ENCODE results near the gene PDZD8.

PDZD8 gene

DNA sequence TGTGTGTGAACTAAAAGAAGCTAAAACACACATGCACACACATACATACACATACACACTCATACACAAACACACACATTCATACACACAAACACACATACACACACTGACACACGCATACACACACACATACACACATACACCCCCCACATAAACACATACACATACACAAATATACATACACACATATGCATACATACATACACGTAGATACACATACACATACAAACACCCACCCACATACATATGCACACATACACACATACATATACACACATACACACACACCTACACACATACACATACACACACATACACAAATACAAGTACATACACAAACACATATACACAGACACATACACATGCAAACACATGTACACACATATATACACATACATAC is 106.3 kb downstream of the PDZD8 start:
- H3K36me3 ChIP-seq (ENCODE audit: control insufficient read depth in 2 of 2, insufficient read depth in 2 of 2, low read length in 2 of 2) = no peaks in the 10 kb centered on the region
- H3K4me3 ChIP-seq (ENCODE audit: low read length in 2 of 2) = no peak overlapping the region
- no peaks in the 10 kb centered on the region for H3K4me1 ChIP-seq (ENCODE audit: control insufficient read depth, insufficient read depth, low read length)
- no peak overlapping the region for H3K9ac ChIP-seq (ENCODE audit: low read length in 2 of 2)
- H3K27ac ChIP-seq (ENCODE audit: low read length) = no peak overlapping the region
- H3K9me3 ChIP-seq (ENCODE audit: control insufficient read depth in 2 of 2, low read length in 2 of 2) = no peaks in the 10 kb centered on the region
- no peaks in the 10 kb centered on the region for H3K27me3 ChIP-seq (ENCODE audit: control insufficient read depth in 1 of 2, insufficient read depth in 2 of 2, low read length in 2 of 2)

DNA sequence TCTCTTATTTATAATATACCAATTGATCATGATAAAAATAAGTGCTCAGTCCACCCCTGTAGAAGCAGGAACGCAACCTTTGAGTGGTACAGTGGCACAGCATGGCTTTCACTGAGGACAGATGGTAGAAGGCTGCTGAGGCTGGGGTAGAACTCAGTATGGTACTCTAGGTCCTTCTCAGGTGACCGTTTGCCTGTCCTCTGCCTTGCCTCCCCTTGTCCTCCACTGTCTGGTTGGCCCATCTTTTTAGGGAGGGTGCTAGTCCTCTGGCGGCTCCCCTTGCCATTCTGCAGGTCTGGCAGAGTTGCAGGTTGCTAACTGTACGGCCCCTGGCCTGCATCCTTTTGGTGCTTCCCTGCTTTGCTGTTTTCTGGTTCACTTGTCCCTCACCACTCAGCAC is 107.0 kb downstream of the PDZD8 start:
- H3K4me1 ChIP-seq (ENCODE audit: control insufficient read depth, insufficient read depth, low read length) = no peaks in the 10 kb centered on the region
- H3K4me3 ChIP-seq (ENCODE audit: low read length in 2 of 2) = no peak overlapping the region
- H3K9ac ChIP-seq (ENCODE audit: low read length in 2 of 2) = no peak overlapping the region
- no peak overlapping the region for H3K27ac ChIP-seq (ENCODE audit: low read length)
- no peaks in the 10 kb centered on the region for H3K36me3 ChIP-seq (ENCODE audit: control insufficient read depth in 2 of 2, insufficient read depth in 2 of 2, low read length in 2 of 2)
- H3K27me3 ChIP-seq (ENCODE audit: control insufficient read depth in 1 of 2, insufficient read depth in 2 of 2, low read length in 2 of 2) = no peaks in the 10 kb centered on the region
- H3K9me3 ChIP-seq (ENCODE audit: control insufficient read depth in 2 of 2, low read length in 2 of 2) = no peaks in the 10 kb centered on the region

DNA sequence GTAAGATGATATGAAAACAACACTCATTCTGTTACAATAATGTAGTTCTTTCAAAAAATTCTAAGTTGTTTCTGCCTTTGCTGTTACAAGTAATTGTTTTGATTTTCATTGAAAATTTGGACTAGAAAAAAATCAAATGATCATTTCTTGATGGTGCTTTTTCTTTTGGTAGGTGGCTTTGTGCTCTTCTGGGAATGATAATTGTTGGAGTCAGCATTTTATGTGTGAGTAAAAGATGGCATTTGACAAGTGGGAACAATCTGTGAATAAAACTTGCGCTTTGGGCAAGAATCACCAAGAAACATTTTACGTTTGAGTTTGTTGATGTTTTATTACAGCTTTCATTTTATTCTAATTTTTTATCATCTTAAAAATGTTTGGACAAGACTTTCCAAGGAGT is 108.4 kb downstream of the PDZD8 start:
- Histone ChIP-seq H3K27ac (ENCODE audit: low read length) (no peak overlapping the region), H3K9me3 (ENCODE audit: control insufficient read depth in 2 of 2, low read length in 2 of 2) (no peaks in the 10 kb centered on the region), H3K4me3 (ENCODE audit: low read length in 2 of 2) (no peak overlapping the region), H3K27me3 (ENCODE audit: control insufficient read depth in 1 of 2, insufficient read depth in 2 of 2, low read length in 2 of 2) (peaks cover 3 to 4% of the 10 kb centered on the region in 2 donors), H3K9ac (ENCODE audit: low read length in 2 of 2) (no peak overlapping the region), H3K36me3 (ENCODE audit: control insufficient read depth in 2 of 2, insufficient read depth in 2 of 2, low read length in 2 of 2) (no peaks in the 10 kb centered on the region), H3K4me1 (ENCODE audit: control insufficient read depth, insufficient read depth, low read length) (no peaks in the 10 kb centered on the region)

DNA sequence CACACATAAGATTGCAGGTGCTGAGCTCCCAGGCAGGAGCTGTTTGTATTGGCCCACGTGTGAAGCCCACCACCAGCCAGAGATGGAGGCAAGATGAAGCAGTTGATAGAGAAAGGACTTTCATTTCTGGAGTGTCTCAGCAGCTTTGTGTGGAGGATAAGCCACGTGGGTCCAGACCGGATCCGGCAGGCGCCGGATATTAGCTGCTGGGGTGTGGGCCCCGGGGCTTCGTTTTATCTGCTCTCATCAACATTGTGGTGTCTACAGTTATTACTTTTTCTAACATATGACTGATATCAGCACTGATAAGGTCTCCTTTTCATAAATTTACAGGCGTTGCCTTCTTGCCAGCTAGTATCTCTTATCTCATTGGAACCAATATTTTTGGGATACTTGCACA is 108.8 kb downstream of the PDZD8 start:
- Histone ChIP-seq H3K9ac (ENCODE audit: low read length in 2 of 2) (no peak overlapping the region), H3K9me3 (ENCODE audit: control insufficient read depth in 2 of 2, low read length in 2 of 2) (no peaks in the 10 kb centered on the region), H3K27ac (ENCODE audit: low read length) (no peak overlapping the region)

DNA sequence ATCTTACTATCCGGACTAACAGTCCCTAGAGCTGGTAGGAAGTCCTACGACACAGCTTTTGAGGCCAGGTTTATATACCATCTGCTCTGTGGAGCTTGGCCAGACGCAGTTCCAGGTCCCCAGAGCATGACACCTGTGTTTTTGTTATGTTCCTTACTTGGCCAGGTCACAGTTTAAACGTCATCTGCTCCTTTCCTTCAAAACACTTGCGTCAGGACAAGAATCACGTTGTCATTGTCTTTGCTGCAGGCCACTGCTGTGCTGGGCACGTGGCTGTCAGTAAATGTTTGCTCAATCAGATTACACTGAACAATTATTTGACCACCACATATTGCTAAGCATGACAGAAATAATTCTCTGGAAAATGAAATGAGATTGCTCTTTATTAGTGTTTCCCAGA is 110.5 kb downstream of the PDZD8 start:
- no peak overlapping the region for H3K4me3 ChIP-seq (ENCODE audit: low read length in 2 of 2)
- H3K27ac ChIP-seq (ENCODE audit: low read length) = no peak overlapping the region
- no peak overlapping the region for H3K9ac ChIP-seq (ENCODE audit: low read length in 2 of 2)
- H3K9me3 ChIP-seq (ENCODE audit: control insufficient read depth in 2 of 2, low read length in 2 of 2) = no peaks in the 10 kb centered on the region
- H3K36me3 ChIP-seq (ENCODE audit: control insufficient read depth in 2 of 2, insufficient read depth in 2 of 2, low read length in 2 of 2) = no peaks in the 10 kb centered on the region
- peaks cover 9 to 15% of the 10 kb centered on the region in 2 donors for H3K27me3 ChIP-seq (ENCODE audit: control insufficient read depth in 1 of 2, insufficient read depth in 2 of 2, low read length in 2 of 2)
- no peaks in the 10 kb centered on the region for H3K4me1 ChIP-seq (ENCODE audit: control insufficient read depth, insufficient read depth, low read length)

More for the DNA sequence above, 108.8 kb downstream of the PDZD8 start:
- Histone ChIP-seq H3K27me3 (ENCODE audit: control insufficient read depth in 1 of 2, insufficient read depth in 2 of 2, low read length in 2 of 2) (peaks cover 5 to 7% of the 10 kb centered on the region in 2 donors), H3K4me3 (ENCODE audit: low read length in 2 of 2) (no peak overlapping the region), H3K4me1 (ENCODE audit: control insufficient read depth, insufficient read depth, low read length) (no peaks in the 10 kb centered on the region), H3K36me3 (ENCODE audit: control insufficient read depth in 2 of 2, insufficient read depth in 2 of 2, low read length in 2 of 2) (no peaks in the 10 kb centered on the region)

DNA sequence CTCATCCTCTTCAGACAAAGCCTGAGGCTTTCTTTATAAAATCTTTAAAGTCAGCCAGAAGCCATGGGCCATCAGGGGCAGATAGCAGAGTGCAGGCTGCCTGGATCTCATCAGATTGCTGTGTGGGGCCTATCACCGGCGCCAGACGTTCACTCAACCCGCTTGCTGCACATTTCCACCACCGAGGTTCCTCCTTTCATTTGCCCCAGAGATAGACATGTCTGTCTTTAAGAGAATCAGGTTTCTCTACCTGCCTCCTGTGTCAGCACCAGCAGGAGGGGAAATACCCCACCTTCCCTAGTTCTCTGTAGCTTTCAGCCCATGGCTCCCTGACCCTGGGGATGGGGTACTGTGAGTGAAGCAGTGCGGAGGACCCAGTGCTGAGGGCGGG is 112.3 kb downstream of the PDZD8 start:
- Histone ChIP-seq H3K27ac (ENCODE audit: low read length) (no peak overlapping the region), H3K27me3 (ENCODE audit: control insufficient read depth in 1 of 2, insufficient read depth in 2 of 2, low read length in 2 of 2) (peaks cover 9 to 15% of the 10 kb centered on the region in 2 donors), H3K4me3 (ENCODE audit: low read length in 2 of 2) (no peak overlapping the region), H3K36me3 (ENCODE audit: control insufficient read depth in 2 of 2, insufficient read depth in 2 of 2, low read length in 2 of 2) (no peaks in the 10 kb centered on the region), H3K9me3 (ENCODE audit: control insufficient read depth in 2 of 2, low read length in 2 of 2) (no peaks in the 10 kb centered on the region), H3K4me1 (ENCODE audit: control insufficient read depth, insufficient read depth, low read length) (no peaks in the 10 kb centered on the region), H3K9ac (ENCODE audit: low read length in 2 of 2) (no peak overlapping the region)

DNA sequence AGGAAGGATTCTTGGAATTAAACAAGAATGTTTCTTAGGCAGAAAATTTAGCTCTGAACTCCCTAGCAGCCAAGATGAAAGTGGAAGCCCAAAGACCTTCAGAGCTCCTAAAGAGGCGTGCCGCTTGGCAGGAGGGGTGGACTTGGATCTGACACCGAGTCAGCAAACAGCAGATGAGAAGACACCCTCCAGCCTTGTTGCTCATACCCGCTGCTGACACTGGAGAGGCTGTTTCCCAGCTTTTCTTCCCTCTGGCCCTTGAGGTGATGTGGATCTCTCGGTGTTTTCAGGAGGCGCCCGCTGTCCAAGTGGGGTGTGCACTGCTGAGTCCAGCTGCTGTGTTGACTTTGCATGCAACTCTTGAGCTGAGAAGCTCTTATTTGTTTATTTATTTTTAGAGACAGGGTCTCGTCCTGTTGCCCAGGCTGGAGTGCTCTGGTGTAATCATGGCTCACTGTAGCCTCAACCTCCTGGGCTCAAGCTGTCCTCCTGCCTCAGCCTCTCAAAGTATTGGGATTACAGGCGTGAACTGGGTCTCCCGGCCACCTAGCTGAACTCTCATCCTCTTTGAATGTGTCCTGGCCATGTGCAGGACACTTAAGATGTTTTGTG is 112.8 kb downstream of the PDZD8 start:
- Histone ChIP-seq H3K9me3 (ENCODE audit: control insufficient read depth in 2 of 2, low read length in 2 of 2) (no peaks in the 10 kb centered on the region), H3K4me3 (ENCODE audit: low read length in 2 of 2) (no peak overlapping the region), H3K9ac (ENCODE audit: low read length in 2 of 2) (no peak overlapping the region), H3K4me1 (ENCODE audit: control insufficient read depth, insufficient read depth, low read length) (no peaks in the 10 kb centered on the region), H3K27me3 (ENCODE audit: control insufficient read depth in 1 of 2, insufficient read depth in 2 of 2, low read length in 2 of 2) (peaks cover 11 to 15% of the 10 kb centered on the region in 2 donors), H3K36me3 (ENCODE audit: control insufficient read depth in 2 of 2, insufficient read depth in 2 of 2, low read length in 2 of 2) (no peaks in the 10 kb centered on the region), H3K27ac (ENCODE audit: low read length) (no peak overlapping the region)

DNA sequence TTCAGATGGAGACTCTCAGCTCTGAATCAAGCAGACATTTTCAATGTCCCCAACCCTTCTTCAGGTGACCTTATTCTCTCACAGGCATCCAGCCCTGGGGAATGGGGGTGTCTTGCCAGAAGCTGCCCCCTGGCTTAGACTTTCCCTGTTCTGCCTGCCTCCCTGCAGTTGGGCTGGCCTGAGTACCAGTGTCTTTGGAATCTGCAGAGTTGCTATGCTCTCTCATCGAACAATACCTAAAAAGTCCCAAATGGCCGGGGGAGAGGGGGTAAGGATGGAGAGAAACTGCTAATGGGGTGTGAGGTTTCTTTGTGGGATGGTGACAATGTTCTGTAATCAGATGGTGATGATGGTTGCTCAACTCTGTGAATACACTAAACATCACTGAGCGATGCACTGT is 113.7 kb downstream of the PDZD8 start:
- Histone ChIP-seq H3K27ac (ENCODE audit: low read length) (no peak overlapping the region), H3K9ac (ENCODE audit: low read length in 2 of 2) (no peak overlapping the region), H3K27me3 (ENCODE audit: control insufficient read depth in 1 of 2, insufficient read depth in 2 of 2, low read length in 2 of 2) (peaks cover 11 to 15% of the 10 kb centered on the region in 2 donors), H3K9me3 (ENCODE audit: control insufficient read depth in 2 of 2, low read length in 2 of 2) (no peaks in the 10 kb centered on the region), H3K4me1 (ENCODE audit: control insufficient read depth, insufficient read depth, low read length) (no peaks in the 10 kb centered on the region), H3K4me3 (ENCODE audit: low read length in 2 of 2) (no peak overlapping the region), H3K36me3 (ENCODE audit: control insufficient read depth in 2 of 2, insufficient read depth in 2 of 2, low read length in 2 of 2) (no peaks in the 10 kb centered on the region)

DNA sequence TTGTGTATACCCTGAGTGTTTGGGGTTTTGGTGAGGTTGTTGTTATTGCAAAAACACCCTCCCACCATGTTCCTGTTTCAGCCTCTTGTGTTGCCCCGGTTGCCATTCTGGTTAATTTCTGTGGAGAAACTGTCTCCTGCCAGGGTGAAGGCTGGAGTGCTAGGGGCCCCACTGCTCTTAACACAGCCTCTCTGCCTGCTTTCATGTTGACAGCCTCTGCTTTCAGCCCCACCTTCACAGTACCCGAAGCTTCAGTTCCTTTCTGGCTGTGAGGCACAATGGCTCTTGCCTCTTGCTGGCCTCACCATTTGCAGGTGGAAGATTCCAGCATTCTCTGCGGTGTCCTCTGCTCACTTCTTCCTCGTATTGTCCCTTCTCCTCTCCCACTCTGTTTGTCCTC is 115.2 kb downstream of the PDZD8 start:
- H3K4me1 ChIP-seq (ENCODE audit: control insufficient read depth, insufficient read depth, low read length) = no peaks in the 10 kb centered on the region
- no peak overlapping the region for H3K4me3 ChIP-seq (ENCODE audit: low read length in 2 of 2)
- no peaks in the 10 kb centered on the region for H3K36me3 ChIP-seq (ENCODE audit: control insufficient read depth in 2 of 2, insufficient read depth in 2 of 2, low read length in 2 of 2)
- peaks cover 13 to 15% of the 10 kb centered on the region in 2 donors for H3K27me3 ChIP-seq (ENCODE audit: control insufficient read depth in 1 of 2, insufficient read depth in 2 of 2, low read length in 2 of 2)
- no peak overlapping the region for H3K9ac ChIP-seq (ENCODE audit: low read length in 2 of 2)
- H3K27ac ChIP-seq (ENCODE audit: low read length) = no peak overlapping the region
- H3K9me3 ChIP-seq (ENCODE audit: control insufficient read depth in 2 of 2, low read length in 2 of 2) = no peaks in the 10 kb centered on the region

DNA sequence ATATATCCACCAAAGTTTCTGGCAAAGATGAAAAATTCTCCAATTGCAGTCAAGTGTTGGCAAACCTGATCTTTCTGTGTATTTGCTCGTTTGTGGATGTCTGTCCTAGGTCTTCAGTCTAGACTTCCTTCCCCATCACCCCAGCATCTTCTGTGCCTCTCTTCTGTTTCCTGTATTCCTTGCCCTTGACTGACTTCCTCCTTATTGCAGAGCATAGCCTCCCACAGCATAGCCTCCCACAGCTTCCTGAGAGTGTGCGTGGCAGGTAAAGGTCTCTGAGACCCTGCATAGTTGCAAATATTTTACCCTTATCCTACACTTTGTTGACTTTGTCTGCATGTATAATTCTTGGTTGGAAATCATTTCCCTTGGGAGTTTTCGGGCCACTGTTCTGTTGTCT is 116.0 kb downstream of the PDZD8 start:
- Histone ChIP-seq H3K27me3 (ENCODE audit: control insufficient read depth in 1 of 2, insufficient read depth in 2 of 2, low read length in 2 of 2) (peaks cover 13 to 15% of the 10 kb centered on the region in 2 donors), H3K27ac (ENCODE audit: low read length) (no peak overlapping the region), H3K4me1 (ENCODE audit: control insufficient read depth, insufficient read depth, low read length) (no peaks in the 10 kb centered on the region), H3K36me3 (ENCODE audit: control insufficient read depth in 2 of 2, insufficient read depth in 2 of 2, low read length in 2 of 2) (no peaks in the 10 kb centered on the region), H3K9ac (ENCODE audit: low read length in 2 of 2) (no peak overlapping the region), H3K4me3 (ENCODE audit: low read length in 2 of 2) (no peak overlapping the region), H3K9me3 (ENCODE audit: control insufficient read depth in 2 of 2, low read length in 2 of 2) (no peaks in the 10 kb centered on the region)

DNA sequence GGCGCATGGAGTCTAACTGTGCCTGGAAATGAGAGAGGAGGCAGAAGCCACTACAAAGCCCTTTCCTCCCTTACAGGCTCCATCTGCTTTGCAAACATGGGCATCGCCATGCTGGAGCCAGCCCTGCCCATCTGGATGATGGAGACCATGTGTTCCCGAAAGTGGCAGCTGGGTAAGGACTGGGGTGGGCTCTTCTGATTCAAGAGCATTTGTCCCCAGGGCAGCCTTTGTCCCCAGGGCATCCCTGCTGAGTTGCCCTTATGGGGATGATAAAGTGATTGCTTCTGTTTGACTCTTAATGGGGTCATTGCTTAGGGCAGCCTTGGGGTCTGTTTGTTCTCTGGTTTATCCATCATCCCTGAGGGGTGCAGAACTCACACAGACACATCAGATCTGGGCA is 117.5 kb downstream of the PDZD8 start:
- no peaks in the 10 kb centered on the region for H3K36me3 ChIP-seq (ENCODE audit: control insufficient read depth in 2 of 2, insufficient read depth in 2 of 2, low read length in 2 of 2)
- no peak overlapping the region for H3K4me3 ChIP-seq (ENCODE audit: low read length in 2 of 2)
- peaks cover 15 to 16% of the 10 kb centered on the region in 2 donors for H3K27me3 ChIP-seq (ENCODE audit: control insufficient read depth in 1 of 2, insufficient read depth in 2 of 2, low read length in 2 of 2)
- H3K9me3 ChIP-seq (ENCODE audit: control insufficient read depth in 2 of 2, low read length in 2 of 2) = no peaks in the 10 kb centered on the region
- H3K9ac ChIP-seq (ENCODE audit: low read length in 2 of 2) = no peak overlapping the region
- H3K27ac ChIP-seq (ENCODE audit: low read length) = no peak overlapping the region
- H3K4me1 ChIP-seq (ENCODE audit: control insufficient read depth, insufficient read depth, low read length) = no peaks in the 10 kb centered on the region
